HG03432 (cell line): ENCODE data around the gene VPS13D.
A peak's percentile ranks its signal among the peaks of the same experiment; 100 is the strongest.

ENCODE experiments used
- ATAC-seq: cut with Tn5 transposase; IDR thresholded peaks from one replicate; pipeline ENCODE4 v1.9.1; 2021; ENCODE audit warnings: mild to moderate bottlenecking, moderate library complexity; ENCODE audit not compliant: unreplicated experiment

The VPS13D gene

DNA sequence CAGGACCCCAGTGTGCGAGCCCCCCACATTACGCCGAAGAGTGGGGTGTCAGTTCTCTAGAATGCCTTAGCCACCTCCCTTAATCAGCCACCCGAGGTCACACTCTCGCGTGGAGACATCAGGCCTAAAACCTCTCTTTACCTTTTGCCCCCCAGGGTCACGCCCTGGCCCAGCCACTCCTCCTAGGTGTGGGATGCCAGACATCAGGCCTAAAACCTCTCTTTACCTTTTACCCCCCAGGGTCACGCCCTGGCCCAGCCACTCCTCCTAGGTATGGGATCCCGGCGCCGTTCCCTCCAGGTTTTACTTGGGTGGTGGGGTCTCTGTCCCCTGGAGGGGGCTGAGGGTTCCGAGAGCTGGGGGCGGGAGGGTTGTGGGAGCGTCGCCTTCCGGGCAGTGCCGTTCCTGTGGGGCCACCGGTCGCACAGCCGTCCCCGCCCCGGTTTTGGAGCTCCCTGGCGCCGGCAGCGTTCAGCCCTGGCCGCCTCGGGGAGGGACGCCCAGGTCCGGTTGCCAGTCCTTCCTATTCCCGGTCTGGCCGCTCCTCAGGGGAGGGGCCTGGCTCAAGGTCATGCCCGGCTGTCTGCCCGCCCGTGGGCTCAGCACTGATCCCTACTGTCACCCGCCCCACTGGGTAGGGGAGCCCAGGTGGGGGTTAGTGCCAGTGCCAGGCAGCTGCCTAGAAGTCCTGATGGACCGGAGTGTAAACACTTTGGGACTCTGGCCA, 882 bp downstream of the VPS13D start:
- peak; percentile 26 for ATAC-seq

GRCh38 chr1:12231276-12231595, 1.4 kb downstream of the VPS13D start:
- no peak for ATAC-seq

DNA sequence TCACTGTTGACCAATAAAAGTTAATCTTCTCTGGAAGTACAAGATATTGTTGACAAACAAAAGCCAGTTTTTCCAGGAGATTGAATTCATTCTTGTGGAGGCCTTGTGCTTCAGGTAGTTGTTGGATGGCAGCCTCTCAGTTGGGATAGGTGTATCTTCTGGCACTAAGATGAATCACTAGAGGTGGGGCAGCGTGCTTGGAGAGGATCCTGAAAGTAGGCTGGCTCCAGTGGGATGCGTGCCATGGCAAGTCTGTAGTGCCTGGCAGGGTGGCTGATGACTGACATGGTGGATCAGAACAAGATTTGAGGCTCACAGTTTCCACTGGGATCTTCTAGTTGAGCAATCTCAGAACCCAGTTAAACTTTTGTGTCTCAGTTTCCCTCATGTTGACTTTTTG, 2.4 kb downstream of the VPS13D start:
- ATAC-seq, result no peak

- ATAC-seq, result no peak
Measured at GRCh38 chr1:12244078-12244477, 14.2 kb downstream of the VPS13D start.

- ATAC-seq, result no peak
Measured at GRCh38 chr1:12244585-12244984, 14.8 kb downstream of the VPS13D start.

GRCh38 chr1:12245116-12245515, 15.3 kb downstream of the VPS13D start:
- no peak for ATAC-seq

DNA sequence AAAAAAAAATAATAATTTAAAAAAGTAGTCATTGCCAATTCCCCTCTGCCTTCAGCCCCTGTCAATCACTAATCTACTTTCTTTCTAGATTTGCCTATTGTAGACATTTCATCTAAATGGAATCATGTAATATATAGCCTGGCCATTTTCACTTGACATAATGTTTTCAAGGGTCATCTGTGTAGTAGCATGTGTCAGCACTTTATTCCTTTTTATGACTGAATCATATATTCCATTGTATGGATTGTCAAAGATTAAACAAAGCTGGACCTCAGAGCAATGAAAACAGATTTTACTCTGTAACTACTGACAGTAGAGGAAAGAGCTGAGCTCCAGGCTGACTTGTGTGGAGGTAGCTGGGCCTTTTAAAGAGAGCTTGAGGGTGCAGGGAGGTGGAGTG, 15.9 kb downstream of the VPS13D start:
- no peak for ATAC-seq

DNA sequence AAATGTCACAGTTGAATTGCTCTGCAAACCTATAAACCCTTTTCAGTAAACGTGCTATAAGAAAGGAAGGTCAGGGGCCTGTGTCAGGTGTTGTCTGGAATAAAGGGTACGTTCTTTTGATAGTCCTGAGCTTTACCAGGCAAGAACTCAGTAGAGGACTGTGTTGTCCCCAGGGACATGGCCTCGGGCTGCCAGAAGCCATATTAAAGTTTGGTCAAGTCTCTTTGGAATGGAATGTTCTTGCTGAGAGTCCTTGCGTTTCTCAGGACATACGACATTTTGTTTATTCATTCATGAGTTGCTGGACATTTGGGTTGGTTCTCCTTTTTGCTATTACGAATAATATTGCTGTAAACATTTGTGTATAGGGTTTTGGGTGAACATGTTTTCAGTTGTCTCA, 16.8 kb downstream of the VPS13D start:
- no peak for ATAC-seq

- no peak for ATAC-seq
Measured at GRCh38 chr1:12249181-12249580, 19.4 kb downstream of the VPS13D start.

- no peak for ATAC-seq
Measured at GRCh38 chr1:12249748-12250147, 19.9 kb downstream of the VPS13D start.

DNA sequence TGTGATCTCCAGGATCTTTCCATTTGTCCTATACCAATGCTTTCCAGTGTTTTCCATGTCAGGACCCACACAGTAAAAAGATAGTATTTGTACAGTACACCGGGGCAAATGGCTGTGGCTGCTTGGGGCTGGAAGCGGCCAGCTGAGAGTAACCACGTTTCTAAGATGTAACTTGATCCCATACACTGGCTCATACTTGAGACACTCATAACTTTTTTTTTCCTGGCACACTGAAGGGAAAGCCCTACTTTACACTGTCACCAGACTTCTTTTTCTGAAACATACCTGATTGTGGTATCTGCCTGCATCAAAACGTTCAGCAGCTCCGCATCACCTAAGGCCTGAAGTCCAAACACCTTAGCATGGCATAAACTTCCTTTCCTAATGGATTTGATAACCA, 21.6 kb downstream of the VPS13D start:
- no peak for ATAC-seq

DNA sequence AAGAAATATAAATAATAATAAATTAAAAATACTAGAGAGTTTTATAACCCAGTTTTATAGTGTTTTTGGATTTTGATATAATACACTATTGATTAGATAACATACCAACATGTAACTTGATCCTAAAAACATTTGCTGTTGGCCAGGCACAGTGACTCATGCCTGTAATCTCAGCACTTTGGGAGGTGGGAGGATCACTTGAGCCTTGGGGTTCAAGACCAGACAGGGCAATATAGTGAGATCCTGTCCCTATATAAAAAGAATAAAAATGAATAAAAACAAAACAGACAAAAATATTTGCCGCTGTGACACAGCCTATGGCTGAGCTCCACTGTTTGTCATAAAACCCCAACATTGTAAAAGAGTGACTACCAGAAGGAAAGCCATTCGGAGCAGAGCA, 26.1 kb downstream of the VPS13D start:
- no peak for ATAC-seq

DNA sequence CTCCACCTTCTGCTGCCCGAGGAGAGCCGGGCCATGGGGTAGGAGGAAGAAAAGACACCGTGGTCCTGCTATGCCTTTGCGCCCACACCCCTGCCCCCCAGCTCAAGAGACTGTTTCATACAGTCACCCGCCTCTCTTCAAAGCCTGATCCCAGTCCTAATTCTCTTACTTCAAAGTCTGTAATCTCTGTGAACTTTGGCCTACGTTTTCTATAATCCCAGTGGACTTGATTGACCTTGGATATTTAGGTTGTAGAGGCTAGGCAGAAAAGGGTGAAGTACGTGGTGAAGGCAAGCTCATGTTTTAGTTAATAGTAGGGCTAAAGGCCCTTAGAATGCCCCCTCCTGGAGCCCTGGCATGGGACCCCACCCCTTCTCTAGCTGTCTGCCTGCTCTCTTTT, 28.4 kb downstream of the VPS13D start:
- ATAC-seq, result no peak

GRCh38 chr1:12269351-12269750, 39.5 kb downstream of the VPS13D start:
- ATAC-seq, result no peak

DNA sequence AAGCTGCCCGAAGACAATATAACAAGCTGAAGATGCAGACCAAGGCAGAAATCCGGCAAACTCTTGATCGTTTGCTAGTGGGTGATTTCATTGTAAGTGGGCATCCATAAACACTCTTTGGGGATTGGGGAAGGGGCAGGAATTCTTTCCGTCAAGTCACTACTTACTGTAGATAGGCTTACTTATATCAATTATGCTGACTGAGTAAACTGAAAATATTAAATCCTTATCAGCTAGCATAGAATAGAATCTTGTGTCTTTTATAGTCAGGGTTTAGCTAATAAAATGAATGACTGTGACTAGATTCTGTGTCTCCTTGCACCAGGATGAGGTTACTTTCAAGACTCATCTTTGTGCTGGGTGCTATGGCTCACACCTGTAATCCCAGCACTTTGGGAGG, 41.2 kb downstream of the VPS13D start:
- no peak for ATAC-seq

DNA sequence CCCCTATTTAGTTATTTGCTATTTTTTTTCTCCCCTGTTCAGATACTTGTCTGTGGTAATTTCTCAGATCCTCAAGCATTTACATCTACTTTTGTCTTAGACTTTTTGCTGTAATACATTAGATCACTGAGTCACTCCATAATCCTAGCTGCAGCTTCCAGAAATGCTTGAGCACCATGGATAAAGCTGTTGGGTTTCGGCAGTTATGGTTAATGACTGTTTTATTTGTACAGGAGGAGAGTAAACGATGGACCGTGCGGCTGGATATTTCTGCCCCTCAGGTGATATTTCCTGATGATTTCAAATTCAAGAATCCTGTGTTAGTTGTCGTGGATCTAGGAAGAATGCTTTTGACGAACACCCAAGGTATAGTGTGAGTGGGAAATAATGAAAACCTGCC, 42.9 kb downstream of the VPS13D start:
- ATAC-seq, result no peak

GRCh38 chr1:12275370-12275769, 45.5 kb downstream of the VPS13D start:
- no peak for ATAC-seq

DNA sequence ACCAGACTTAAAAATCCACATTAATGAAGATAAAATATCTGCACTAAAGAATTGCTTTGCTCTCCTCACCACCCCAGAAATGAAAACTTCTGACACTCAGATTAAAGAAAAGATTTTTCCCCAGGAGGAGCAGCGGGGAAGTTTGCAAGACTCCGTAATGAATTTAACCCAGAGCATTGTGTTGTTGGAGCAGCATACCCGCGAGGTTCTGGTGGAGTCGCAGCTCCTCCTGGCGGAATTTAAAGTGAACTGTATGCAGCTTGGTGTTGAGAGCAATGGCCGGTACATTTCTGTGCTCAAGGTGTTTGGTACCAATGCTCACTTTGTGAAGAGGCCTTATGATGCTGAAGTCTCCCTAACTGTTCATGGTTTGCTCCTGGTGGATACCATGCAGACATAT, 46.4 kb downstream of the VPS13D start:
- ATAC-seq, result no peak

DNA sequence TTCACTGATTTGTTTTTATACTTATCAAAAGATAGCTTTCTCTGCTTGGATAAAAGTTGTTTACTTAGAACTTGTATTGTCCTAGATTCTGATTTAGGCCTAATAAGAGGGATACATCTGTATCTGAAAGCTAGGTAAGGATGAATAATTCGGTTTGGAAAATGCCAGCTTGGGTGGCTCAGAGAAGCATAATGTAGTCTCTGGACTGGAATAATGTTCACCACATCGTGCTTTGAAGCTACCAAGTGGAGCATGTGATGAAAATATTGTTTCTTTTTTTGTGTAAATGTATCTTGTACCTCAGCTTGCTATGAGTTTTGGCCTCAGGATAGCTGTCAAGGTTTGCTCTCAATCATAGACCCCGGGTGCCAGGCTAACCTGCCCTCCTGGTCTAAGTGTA, 49.2 kb downstream of the VPS13D start:
- ATAC-seq, result no peak

- ATAC-seq, result no peak
Measured at GRCh38 chr1:12279728-12280464, 50.1 kb downstream of the VPS13D start.

GRCh38 chr1:12282142-12282541, 52.3 kb downstream of the VPS13D start:
- ATAC-seq, result no peak

DNA sequence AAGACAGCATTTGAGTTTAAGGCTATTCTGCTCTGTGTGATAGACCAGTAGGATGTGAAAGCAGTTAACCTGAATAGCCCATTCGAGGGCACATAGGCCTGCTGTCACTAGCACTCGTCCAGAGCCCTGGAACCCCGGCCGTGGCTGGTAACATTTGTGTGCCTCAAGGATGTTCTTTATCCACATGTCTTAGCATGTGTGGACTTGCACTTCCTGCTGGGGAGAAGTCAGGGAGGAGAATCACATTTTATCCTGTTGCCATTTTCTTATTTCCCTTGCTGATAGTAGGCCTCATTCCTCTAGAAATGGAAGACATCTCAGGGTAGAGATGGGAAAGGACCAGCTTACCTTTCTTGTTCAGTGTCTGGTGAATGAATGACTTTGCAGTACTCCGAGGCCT, 54.7 kb downstream of the VPS13D start:
- no peak for ATAC-seq
